Neural cell (in vitro differentiated cells): Measurements from ENCODE around the gene RNU1-3. TPM values are rescaled to one million over a fixed set of nuclear protein-coding genes. Genes with fewer than 3 reads are reported as not detected.
"Not testable (repeated sequence)": the region's sequence is repeated elsewhere in the genome, so short reads cannot be mapped to it uniquely, and the experiment has no call there.

Experiments used
- H2AFZ ChIP-seq: fragments of 200-600, 300-800 bp; sonication (generic), shearing (Covaris generic); 2 replicates; pipeline ENCODE4 v1.6.0; 2014; ENCODE audit warnings: low read depth, mild to moderate bottlenecking, antibody characterized with exemption, low read length, moderate library complexity
- H3F3A ChIP-seq: fragments of 200-600 bp; shearing (Covaris generic); 2 replicates; pipeline ENCODE4 v1.6.1; 2016; ENCODE audit warnings: mild to moderate bottlenecking, moderate library complexity, mixed read lengths, antibody characterized with exemption, low read length; ENCODE audit not compliant: insufficient read depth, poor library complexity, severe bottlenecking
- H3K27ac ChIP-seq: fragments of 200-600, 300-800 bp; sonication (generic), shearing (Covaris generic); 2 replicates; pipeline ENCODE4 v1.5.1; 2014; ENCODE audit warnings: mild to moderate bottlenecking, low read length, moderate library complexity
- H3K27me3 ChIP-seq: fragments of 300-800, 200-600 bp; sonication (generic), shearing (Covaris generic); 2 replicates; pipeline ENCODE4 v1.6.0; 2014; ENCODE audit warnings: mild to moderate bottlenecking, low read depth, low read length, moderate library complexity; ENCODE audit not compliant: insufficient read depth
- H3K36me3 ChIP-seq: fragments of 300-800, 200-600 bp; sonication (generic), shearing (Covaris generic); 2 replicates; pipeline ENCODE4 v1.5.1; 2014; ENCODE audit warnings: mild to moderate bottlenecking, antibody characterized with exemption, low read length, moderate library complexity; ENCODE audit not compliant: insufficient read depth
- H3K4me2 ChIP-seq: fragments of 300-800, 200-600 bp; sonication (generic), shearing (Covaris generic); 2 replicates; pipeline ENCODE4 v1.6.0; 2014; ENCODE audit warnings: mild to moderate bottlenecking, low read length
- H3K4me3 ChIP-seq: fragments of 300-800, 200-600 bp; sonication (generic), shearing (Covaris generic); 2 replicates; pipeline ENCODE4 v1.5.1; 2014; ENCODE audit warnings: mild to moderate bottlenecking, low read length, moderate library complexity
- H3K79me2 ChIP-seq: fragments of 200-600 bp; shearing (Covaris generic); replicated peaks from 2 replicates; pipeline ENCODE4 v1.6.0; 2014; ENCODE audit warnings: mild to moderate bottlenecking, low read length, moderate library complexity; ENCODE audit not compliant: insufficient read depth
- H3K9ac ChIP-seq: fragments of 300-800, 200-600 bp; sonication (generic), shearing (Covaris generic); 2 replicates; pipeline ENCODE4 v1.6.1; 2016; ENCODE audit warnings: mild to moderate bottlenecking, low read length, mixed read lengths
- H3K9me2 ChIP-seq: fragments of 200-600 bp; shearing (Covaris generic); 2 replicates; pipeline ENCODE4 v1.6.1; 2016; ENCODE audit warnings: mild to moderate bottlenecking, low read length, mixed read lengths; ENCODE audit not compliant: insufficient read depth
- H3K9me3 ChIP-seq: fragments of 200-600, 300-800 bp; sonication (generic), shearing (Covaris generic); 2 replicates; pipeline ENCODE4 v1.6.1; 2016; ENCODE audit warnings: mild to moderate bottlenecking, mixed run types, low read length, moderate library complexity, mixed read lengths
- H4K20me1 ChIP-seq: fragments of 200-600 bp; shearing (Covaris generic); 2 replicates; pipeline ENCODE4 v1.6.1; 2016; ENCODE audit warnings: mild to moderate bottlenecking, mixed run types; ENCODE audit not compliant: insufficient read depth
- polyA plus RNA-seq: library from polyadenylated mRNA; depleted of rRNA; stranded (reverse); fragments of >200 nt; gene quantifications from 2 replicates; pipeline ENCODE4 v1.2.3, GENCODE V29; 2014

RNU1-3 gene
- polyA plus RNA-seq, 1 donor from 2014 or later = not detected

- not testable (repeated sequence) for H3K9me2 ChIP-seq, H3K9ac ChIP-seq, H4K20me1 ChIP-seq, H3K4me2 ChIP-seq, H3K36me3 ChIP-seq, H3K27ac ChIP-seq, H3K79me2 ChIP-seq, H3K27me3 ChIP-seq, H3K9me3 ChIP-seq, H3K4me3 ChIP-seq, H3F3A ChIP-seq, H2AFZ ChIP-seq
These were observed 26.9 kb upstream of the RNU1-3 start for GRCh38 chr1:16693449-16694307.

GRCh38 chr1:16692717-16693448 is 26.1 kb upstream of the RNU1-3 start:
- H3K79me2 ChIP-seq, H3K9me3 ChIP-seq, H3K9ac ChIP-seq, H3K27ac ChIP-seq, H3F3A ChIP-seq, H3K36me3 ChIP-seq, H3K4me2 ChIP-seq, H4K20me1 ChIP-seq, H3K9me2 ChIP-seq, H3K4me3 ChIP-seq, H3K27me3 ChIP-seq, H2AFZ ChIP-seq: not testable (repeated sequence)

- H3K9me3 ChIP-seq, H3K27me3 ChIP-seq, H3K27ac ChIP-seq, H3K79me2 ChIP-seq, H3K9me2 ChIP-seq, H3K4me2 ChIP-seq, H2AFZ ChIP-seq, H3F3A ChIP-seq, H4K20me1 ChIP-seq, H3K36me3 ChIP-seq, H3K4me3 ChIP-seq, H3K9ac ChIP-seq: not testable (repeated sequence)
These were observed 25.5 kb upstream of the RNU1-3 start for GRCh38 chr1:16692283-16692682.

- not testable (repeated sequence) for H3K79me2 ChIP-seq, H4K20me1 ChIP-seq, H2AFZ ChIP-seq, H3F3A ChIP-seq, H3K27ac ChIP-seq, H3K9ac ChIP-seq, H3K9me3 ChIP-seq, H3K27me3 ChIP-seq, H3K4me3 ChIP-seq, H3K9me2 ChIP-seq, H3K4me2 ChIP-seq, H3K36me3 ChIP-seq
These were observed 24.4 kb upstream of the RNU1-3 start for GRCh38 chr1:16690971-16691682.

GRCh38 chr1:16687132-16687800 is 20.5 kb upstream of the RNU1-3 start:
- not testable (repeated sequence) for H3K36me3 ChIP-seq, H3F3A ChIP-seq, H3K4me3 ChIP-seq, H2AFZ ChIP-seq, H3K9ac ChIP-seq, H3K4me2 ChIP-seq, H3K79me2 ChIP-seq, H3K27ac ChIP-seq, H3K9me2 ChIP-seq, H3K9me3 ChIP-seq, H4K20me1 ChIP-seq, H3K27me3 ChIP-seq

- not testable (repeated sequence) for H3K4me3 ChIP-seq, H3K9me2 ChIP-seq, H3K36me3 ChIP-seq, H4K20me1 ChIP-seq, H3K9ac ChIP-seq, H3K79me2 ChIP-seq, H2AFZ ChIP-seq, H3K27ac ChIP-seq, H3K27me3 ChIP-seq, H3K4me2 ChIP-seq, H3F3A ChIP-seq, H3K9me3 ChIP-seq
These were observed 19.0 kb upstream of the RNU1-3 start for GRCh38 chr1:16685445-16686371.
